GM18498 (cell line): Measurements from ENCODE around the gene NOVA1.

Source experiments
- ATAC-seq: cut with Tn5 transposase; IDR thresholded peaks from one replicate; pipeline ENCODE4 v1.9.1; 2021; ENCODE audit warnings: mild to moderate bottlenecking, moderate library complexity; ENCODE audit not compliant: unreplicated experiment

The NOVA1 gene

DNA sequence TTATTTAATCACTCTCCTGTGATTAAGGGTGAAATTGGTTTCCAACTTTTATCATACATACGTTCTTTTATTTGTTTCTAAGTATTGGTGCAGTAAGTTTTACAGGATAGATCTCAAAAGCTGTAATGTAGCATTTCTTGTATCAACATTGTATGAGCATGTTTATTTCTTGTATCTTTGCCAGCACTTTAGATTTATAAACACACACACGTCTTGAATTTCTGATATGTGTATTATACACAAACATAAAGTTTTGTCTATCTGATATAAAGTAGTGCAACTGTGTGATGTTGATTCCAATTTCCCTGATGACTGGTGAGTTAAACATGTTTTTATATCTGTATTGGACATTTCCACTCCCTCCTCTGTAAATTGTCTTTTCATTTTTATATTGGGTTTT, 134.7 kb downstream of the NOVA1 start:
- ATAC-seq = no peak

- no peak for ATAC-seq
These were observed 143.7 kb downstream of the NOVA1 start for GRCh38 chr14:26454105-26454504.

DNA sequence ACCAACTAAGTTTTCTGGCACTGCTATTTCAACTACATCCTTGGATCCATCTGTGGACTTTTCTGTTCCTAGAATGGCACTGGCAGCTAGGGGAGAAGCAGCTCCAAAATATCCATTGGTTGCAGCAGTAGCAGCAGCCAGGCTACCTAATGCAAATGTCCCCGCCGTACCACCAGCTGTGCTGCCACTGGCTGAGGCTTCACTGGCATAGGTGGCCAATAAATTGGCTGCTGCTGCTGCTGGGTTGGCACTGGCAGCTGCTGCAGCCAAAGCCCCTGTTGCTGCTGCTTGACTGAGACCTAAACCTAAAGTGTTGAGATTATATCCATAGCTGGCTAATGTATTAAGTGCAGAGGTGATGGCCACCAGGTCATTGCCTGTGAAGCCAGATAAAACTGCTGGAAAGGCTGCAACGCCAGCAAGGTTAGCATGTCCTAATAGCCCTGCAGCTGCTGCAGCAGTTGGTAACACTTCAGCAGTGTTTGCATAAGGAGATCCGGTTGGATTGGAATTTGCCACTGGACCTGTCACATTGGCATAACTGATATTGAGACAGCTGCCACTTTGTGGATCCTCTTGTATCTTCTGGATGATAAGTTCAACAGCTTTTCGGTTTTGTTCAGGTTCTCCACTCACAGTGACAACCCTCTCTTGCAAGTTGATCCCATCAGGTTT, 149.5 kb downstream of the NOVA1 start:
- ATAC-seq = no peak

GRCh38 chr14:26444822-26445221, 153.0 kb downstream of the NOVA1 start:
- ATAC-seq = no peak

GRCh38 chr14:26443654-26444053, 154.2 kb downstream of the NOVA1 start:
- no peak for ATAC-seq

DNA sequence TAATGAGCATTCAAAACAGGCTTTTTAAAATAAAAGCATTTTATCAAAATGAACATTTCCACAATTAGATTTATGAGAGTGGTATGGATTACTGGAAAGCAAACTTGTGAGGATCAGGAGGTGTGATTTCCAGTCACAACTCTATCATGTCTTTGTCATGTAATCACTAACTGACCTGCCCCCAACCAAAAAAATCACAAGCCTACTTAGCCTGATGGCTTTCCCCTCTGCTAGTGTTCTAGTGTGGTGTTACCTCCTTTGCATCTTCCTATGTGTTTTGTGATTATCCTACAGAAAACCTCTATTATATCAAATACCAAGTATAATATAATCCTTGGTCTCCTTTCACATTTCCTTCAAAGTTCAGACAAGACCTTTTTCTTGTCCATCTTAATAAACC, 168.6 kb downstream of the NOVA1 start:
- ATAC-seq = no peak

DNA sequence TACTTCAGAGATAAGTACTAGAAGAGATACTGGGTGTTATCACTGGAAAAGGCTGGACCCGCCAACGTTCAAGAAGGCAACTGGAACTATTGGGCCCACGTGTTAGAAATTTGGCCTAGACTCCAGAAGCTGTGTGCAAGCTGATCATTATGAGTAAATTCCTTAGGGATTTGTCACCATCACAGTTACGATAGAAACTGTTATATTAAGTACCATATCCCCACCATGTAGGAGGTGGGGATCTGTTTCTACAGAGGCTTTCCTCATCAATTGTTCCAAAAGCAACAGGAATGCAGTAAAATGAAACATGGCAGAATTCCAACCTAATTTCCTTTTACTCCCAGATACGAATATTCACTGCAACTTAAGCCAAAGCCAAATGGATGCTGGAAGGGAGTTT, 170.7 kb downstream of the NOVA1 start:
- no peak for ATAC-seq

DNA sequence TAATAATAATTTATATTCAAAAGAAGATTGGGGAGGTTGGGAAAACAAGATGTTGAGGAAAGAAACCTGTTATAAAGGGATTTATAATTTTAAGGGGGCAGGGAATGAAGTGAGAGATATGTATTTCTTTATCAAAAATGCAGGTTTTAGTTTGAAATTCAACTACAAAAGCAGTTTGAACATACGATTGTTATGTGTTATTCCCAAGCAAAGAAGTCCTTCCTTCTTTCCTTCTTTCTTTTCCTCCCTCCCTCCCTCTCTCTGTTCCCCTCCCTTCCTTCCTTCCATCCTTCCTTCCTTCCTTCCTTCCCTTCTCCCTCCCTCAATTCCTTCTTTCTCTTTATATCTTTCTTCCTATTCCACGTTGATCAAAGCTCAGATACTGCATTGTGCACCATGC, 173.3 kb downstream of the NOVA1 start:
- no peak for ATAC-seq

DNA sequence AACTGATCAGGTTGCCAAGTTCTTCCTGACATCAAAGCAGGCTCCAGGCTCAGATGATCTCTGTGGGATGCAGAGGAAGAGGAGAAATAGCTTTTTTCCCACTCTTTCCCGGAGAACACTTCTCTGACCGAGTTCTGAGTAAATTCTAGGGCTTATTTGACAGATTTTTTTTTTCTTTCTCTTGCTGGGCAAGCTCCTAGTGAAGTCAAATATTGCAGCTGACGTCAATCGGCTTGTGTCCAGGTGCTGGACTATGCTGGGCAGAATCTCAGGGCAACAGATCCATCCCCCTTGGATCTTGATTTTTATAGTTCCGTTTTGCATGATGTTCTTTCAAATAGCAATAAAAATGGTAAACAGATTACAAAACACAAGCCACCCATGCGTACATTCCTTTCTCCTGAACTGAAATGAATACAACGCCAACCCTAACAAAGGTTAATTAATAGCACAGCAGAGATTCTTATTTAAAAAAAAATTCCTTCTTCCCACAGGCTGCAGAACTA, 182.2 kb downstream of the NOVA1 start:
- ATAC-seq = no peak

- no peak for ATAC-seq
These were observed 182.9 kb downstream of the NOVA1 start for GRCh38 chr14:26414926-26415325.

DNA sequence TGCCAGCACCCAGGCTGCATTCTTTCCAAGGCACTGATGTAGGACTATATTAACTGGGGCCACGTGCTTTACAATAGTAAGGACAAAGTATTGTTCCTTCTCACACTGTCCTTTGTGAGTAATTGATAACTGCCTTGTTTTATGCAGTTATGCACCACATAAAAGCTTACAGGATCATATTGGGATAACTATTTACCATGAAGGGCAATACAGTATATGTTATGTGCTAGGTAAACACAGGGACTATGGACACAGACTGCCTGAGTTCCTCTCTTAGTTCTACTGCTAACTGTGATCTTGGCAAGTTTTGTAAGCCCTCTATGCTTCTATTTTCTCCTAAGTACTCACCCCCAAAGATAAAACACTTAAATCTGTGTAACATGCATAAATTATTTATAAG, 183.7 kb downstream of the NOVA1 start:
- ATAC-seq = no peak

GRCh38 chr14:26412421-26412820, 185.4 kb downstream of the NOVA1 start:
- no peak for ATAC-seq

- no peak for ATAC-seq
These were observed 187.6 kb downstream of the NOVA1 start for GRCh38 chr14:26410189-26410685.

- ATAC-seq = no peak
These were observed 192.9 kb downstream of the NOVA1 start for GRCh38 chr14:26404927-26405326.

GRCh38 chr14:26403760-26404159, 194.1 kb downstream of the NOVA1 start:
- ATAC-seq = no peak

DNA sequence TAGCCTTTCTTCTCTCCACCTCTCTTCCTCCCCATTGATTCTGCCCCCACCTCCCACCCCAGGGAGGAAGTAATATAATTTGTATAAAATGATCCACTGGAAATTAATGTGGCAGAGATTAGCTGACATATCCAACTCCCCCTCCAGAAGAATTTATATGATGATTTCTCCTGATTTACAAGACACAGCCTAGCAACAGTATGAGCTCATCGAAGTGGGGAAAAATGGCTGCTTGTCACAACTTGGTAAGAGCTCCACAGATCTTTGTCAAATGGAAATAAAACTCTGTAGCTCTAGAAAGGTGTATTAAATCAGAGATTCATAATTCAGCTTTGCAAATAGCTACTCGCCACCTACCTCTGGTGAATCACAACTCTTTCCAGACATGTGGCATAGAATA, 195.7 kb downstream of the NOVA1 start:
- ATAC-seq = no peak

- no peak for ATAC-seq
These were observed 196.5 kb downstream of the NOVA1 start for GRCh38 chr14:26401179-26401968.

GRCh38 chr14:26400373-26400772, 197.5 kb downstream of the NOVA1 start:
- ATAC-seq = no peak

DNA sequence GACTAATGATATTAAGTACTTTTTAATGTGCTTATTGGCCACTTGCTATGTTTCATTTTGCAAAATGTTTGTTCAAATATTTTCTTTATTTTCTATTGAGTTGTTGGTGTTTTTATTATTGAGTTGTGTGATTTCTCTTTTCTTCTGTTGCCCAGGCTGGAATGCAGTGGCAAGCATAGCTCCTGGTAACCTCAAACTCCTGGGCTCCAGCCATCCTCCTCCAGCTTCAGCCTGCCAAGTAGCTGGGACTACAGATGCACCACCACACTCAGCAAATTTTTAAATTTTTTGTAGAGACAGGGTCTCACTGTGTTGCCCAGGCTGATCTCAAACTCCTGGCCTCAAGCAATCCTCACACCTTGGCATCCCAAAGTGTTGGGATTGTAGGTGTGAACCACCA, 199.2 kb downstream of the NOVA1 start:
- ATAC-seq = no peak
